Tibial artery (tissue), 4 donors: ENCODE data around the gene ZFYVE16.
"Not testable (repeated sequence)": the region's sequence is repeated elsewhere in the genome, so short reads cannot be mapped to it uniquely, and the experiment has no call there.

Experiments
- DNase-seq, 2 donors: peaks; one replicate each; pipeline ENCODE4 v3.0.0-alpha.2; 2019
- H3K27ac ChIP-seq, 2 donors: fragments of 200-600 bp; sonication (generic) in 1 of 2; 1 replicate in 1 of 2; 2 replicates in 1 of 2; pipeline ENCODE4 v1.5.1; 2018 to 2019; ENCODE audit warnings: mild to moderate bottlenecking in 1 of 2
- H3K27me3 ChIP-seq, 2 donors: fragments of 200-600 bp; sonication (generic) in 1 of 2; one replicate each; pipeline versions ENCODE4 v1.5.1 to v1.6.0; 2016 to 2019
- H3K36me3 ChIP-seq, 3 donors: fragments of 200-600 bp; sonication (generic) in 2 of 3; one replicate each; pipeline ENCODE4 v1.5.1; 2016 to 2019; ENCODE audit warnings: mild to moderate bottlenecking in 2 of 3
- H3K4me1 ChIP-seq, 4 donors: fragments of 200-600 bp; sonication (generic) in 2 of 4; 1 replicate in 3 of 4; 2 replicates in 1 of 4; pipeline ENCODE4 v1.5.1; 2016 to 2019
- H3K4me3 ChIP-seq, 2 donors: fragments of 200-600 bp; sonication (generic) in 1 of 2; 1 replicate in 1 of 2; 2 replicates in 1 of 2; pipeline ENCODE4 v1.5.1; 2018 to 2019; ENCODE audit warnings: mild to moderate bottlenecking in 2 of 2
- H3K9me3 ChIP-seq, 3 donors: fragments of 200-600 bp; sonication (generic) in 1 of 3; one replicate each; pipeline ENCODE4 v1.5.1; 2016 to 2019
- intact Hi-C: fragments of 100-400 bp; cut with DNase I; formaldehyde crosslinking; loops from one replicate; pipeline ENCODE4 v1.15.0; 2023; ENCODE audit warnings: low total_unique reads
- TF ChIP-seq, protein P1 (sequence below), 2 experiments: fragments of 200-600 bp in 1 of 2; fragments of 450-650 bp in 1 of 2; IDR thresholded peaks; one replicate each; pipeline ENCODE4 v1.5.1; 2017 to 2019; ENCODE audit warnings: antibody characterized with exemption in 2 of 2, mild to moderate bottlenecking in 1 of 2, moderate library complexity in 1 of 2

Gene ZFYVE16

DNA sequence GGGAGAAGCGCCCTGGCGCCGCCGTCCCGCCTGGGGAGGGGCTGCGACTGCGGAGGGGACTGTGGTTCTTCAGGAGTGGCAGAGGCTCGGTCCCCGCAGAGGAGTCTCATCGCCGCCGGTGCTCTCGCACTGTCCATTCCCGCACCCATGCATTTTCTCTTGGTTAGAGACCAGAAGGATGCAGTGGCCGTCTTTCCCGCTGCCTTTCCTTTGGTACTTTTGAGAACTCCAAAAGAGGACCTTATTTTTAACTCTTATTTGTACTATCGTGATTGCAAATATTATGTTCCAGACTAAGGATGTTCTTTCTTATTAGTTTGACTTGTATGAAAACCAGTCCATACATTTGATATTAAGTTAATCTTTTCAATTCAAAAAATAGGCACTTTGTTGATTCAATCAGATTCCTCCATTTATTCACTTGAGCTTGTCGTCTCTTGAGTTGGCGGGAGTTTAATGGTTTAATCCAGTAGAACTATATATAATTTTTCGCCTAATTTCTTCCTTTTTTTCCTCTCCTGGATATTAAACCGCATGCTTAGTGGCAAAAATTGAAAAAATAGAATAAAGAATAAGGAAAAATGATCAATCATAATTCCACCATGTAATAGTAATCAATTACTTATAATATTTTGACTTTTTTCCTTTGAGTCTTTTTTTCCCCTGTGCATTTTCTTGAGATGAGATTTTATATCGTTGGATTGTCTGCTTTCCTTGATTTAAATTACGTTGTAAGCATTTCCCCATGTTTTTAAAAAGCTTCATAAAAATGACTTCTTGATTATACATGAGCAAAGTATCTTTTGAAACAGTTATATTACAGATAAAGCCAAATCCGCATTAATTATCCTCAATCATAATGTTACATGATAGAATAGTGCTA lies 861 bp downstream of the ZFYVE16 start:
- DNase-seq: peak; percentile 42 to 81
- Histone ChIP-seq H3K9me3 (no peaks in the 10 kb centered on the region), H3K27me3 (no peaks in the 10 kb centered on the region), H3K27ac (peak overlapping the region; percentile 96 to 99), H3K4me1 (peaks cover 0 to 36% (median 12%) of the 10 kb centered on the region in 4 donors), H3K36me3 (no peaks in the 10 kb centered on the region), H3K4me3 (peak overlapping the region; percentile 96)
- TF ChIP-seq, protein P1, sequence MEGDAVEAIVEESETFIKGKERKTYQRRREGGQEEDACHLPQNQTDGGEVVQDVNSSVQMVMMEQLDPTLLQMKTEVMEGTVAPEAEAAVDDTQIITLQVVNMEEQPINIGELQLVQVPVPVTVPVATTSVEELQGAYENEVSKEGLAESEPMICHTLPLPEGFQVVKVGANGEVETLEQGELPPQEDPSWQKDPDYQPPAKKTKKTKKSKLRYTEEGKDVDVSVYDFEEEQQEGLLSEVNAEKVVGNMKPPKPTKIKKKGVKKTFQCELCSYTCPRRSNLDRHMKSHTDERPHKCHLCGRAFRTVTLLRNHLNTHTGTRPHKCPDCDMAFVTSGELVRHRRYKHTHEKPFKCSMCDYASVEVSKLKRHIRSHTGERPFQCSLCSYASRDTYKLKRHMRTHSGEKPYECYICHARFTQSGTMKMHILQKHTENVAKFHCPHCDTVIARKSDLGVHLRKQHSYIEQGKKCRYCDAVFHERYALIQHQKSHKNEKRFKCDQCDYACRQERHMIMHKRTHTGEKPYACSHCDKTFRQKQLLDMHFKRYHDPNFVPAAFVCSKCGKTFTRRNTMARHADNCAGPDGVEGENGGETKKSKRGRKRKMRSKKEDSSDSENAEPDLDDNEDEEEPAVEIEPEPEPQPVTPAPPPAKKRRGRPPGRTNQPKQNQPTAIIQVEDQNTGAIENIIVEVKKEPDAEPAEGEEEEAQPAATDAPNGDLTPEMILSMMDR (IDR thresholded peaks at IDR 0.05): no peak
- intact Hi-C loops: loop anchor here (2.0 to 5.0 kb wide), 2 partner anchors 74 to 154 kb away; no protein-coding TSS in a partner anchor

DNA sequence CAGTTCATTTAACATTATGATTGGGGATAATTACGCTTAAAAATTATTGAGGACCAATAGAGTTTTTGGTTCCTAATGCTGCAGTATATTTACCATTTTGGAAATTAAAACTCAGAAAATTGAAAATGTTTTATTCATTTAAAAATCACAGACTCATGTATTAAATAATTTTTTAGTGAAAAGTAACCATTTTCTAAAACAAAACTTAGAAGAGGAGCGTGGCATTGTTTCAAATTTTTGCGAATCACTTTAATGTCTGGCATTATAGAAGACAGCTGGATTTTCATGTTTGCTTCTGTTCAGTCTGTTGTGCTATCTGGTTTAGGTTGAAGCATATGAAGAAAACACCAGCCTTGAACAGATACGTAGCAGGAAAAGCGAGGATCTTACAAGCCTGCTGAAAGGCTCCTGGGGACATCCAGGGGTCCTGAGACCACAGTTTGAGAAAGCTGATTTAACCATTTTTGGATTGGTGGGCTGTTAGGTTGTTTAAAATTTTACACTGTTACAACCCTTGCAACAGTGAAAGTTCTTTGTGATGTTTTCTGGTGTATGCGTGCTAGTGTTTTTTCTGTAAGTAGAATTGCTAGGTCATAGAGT lies 1.6 kb downstream of the ZFYVE16 start:
- Histone ChIP-seq H3K9me3 (no peaks in the 10 kb centered on the region), H3K27me3 (no peaks in the 10 kb centered on the region), H3K27ac (peak overlapping the region; percentile 96 to 99), H3K36me3 (no peaks in the 10 kb centered on the region), H3K4me3 (peak overlapping the region in 1 of 2 donors; percentile 96), H3K4me1 (peaks cover 0 to 36% (median 12%) of the 10 kb centered on the region in 4 donors)
- intact Hi-C loops: loop anchor here (2.0 to 5.0 kb wide), 2 partner anchors 73 to 155 kb away; no protein-coding TSS in a partner anchor
- TF ChIP-seq, protein P1 (IDR thresholded peaks at IDR 0.05): no peak
- DNase-seq: no peak

DNA sequence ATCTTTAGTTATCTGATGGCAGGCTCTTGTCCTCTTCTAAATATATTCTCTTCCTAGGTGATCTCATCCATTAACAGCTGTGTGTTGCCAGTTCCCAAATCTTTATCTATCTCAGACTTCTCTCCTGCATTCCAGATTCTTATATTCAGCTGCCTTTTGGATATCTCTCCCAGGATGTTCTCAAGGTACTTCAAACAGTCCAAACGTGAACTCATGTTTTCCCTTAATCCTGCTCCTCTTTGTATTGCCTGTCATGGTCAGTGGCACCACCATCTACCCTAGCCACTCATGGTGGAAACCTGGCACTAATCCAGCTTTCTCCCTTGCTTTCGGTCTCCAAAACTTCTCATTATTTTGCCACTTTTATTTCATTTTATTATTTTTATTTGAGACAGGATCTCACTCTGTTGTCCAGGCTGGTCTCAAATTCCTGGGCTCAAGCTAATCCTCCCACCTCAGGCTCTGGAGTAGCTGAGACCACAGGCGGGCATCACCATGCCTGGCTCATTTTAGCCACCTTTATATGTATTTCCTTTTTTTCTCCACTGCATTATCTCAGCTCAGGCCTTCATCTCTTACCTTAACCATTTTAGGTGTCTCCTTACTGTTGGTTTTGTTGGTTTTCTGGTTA lies 3.8 kb downstream of the ZFYVE16 start:
- H3K4me1 ChIP-seq: peaks cover 0 to 32% (median 12%) of the 10 kb centered on the region in 4 donors
- intact Hi-C loops: no loop called here
- H3K27me3 ChIP-seq: no peaks in the 10 kb centered on the region
- H3K27ac ChIP-seq: no peak overlapping the region
- no peak overlapping the region for H3K4me3 ChIP-seq
- H3K9me3 ChIP-seq: no peaks in the 10 kb centered on the region
- TF ChIP-seq, protein P1 (IDR thresholded peaks at IDR 0.05): no peak
- no peak for DNase-seq
- no peaks in the 10 kb centered on the region for H3K36me3 ChIP-seq

DNA sequence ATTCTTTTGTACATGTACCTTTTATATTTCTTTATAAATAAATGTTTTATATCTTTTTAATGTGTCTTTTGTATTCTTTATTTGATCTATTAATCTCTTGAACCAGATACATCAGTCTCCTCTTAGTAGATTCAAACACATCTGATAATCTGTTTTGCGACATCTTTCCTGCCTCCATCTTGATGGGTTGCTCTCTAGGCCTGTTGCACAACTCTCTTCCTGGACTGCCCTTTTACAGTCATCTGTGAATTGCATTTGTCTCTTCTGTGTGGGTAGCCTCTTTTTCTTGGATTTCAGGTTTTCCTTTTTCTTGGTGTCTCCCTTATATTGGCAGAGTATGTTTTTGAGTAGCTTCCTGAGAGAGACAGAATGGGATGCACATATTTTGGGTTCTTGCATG lies 6.2 kb downstream of the ZFYVE16 start:
- Histone ChIP-seq H3K27ac (no peak overlapping the region), H3K4me3 (no peak overlapping the region), H3K36me3 (peaks cover 0 to 1% (median 0%) of the 10 kb centered on the region in 3 donors), H3K4me1 (peaks cover 0 to 23% (median 10%) of the 10 kb centered on the region in 4 donors), H3K27me3 (no peaks in the 10 kb centered on the region), H3K9me3 (no peaks in the 10 kb centered on the region)
- TF ChIP-seq, protein P1 (IDR thresholded peaks at IDR 0.05): no peak
- intact Hi-C loops: no loop called here
- DNase-seq: no peak

DNA sequence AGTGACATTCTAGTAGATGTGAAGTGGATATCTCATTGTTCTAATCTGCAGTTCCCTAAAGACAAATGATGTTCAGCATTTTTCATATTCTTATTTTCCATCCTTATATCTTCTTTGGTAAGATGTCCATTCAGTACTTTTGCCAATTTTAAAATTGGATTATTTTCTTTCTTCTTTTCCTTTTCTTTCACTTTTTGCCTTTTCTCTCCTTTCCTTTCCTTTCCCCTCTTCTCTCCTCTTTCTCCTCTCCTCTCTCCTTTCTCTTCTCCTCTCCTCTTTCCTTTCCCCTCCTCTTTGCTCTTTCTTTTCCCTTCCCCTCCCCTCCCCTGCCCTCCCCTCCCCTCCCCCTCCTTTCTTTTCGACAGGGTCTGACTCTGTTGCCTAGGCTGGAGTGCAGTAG lies 10.1 kb downstream of the ZFYVE16 start:
- TF ChIP-seq, protein P1 (IDR thresholded peaks at IDR 0.05): no peak
- Histone ChIP-seq H3K27me3 (no peaks in the 10 kb centered on the region), H3K9me3 (no peaks in the 10 kb centered on the region), H3K36me3 (peaks cover 0 to 5% (median 4%) of the 10 kb centered on the region in 3 donors), H3K27ac (no peak overlapping the region), H3K4me3 (no peak overlapping the region), H3K4me1 (no peaks in the 10 kb centered on the region)
- no peak for DNase-seq
- intact Hi-C loops: no loop called here

DNA sequence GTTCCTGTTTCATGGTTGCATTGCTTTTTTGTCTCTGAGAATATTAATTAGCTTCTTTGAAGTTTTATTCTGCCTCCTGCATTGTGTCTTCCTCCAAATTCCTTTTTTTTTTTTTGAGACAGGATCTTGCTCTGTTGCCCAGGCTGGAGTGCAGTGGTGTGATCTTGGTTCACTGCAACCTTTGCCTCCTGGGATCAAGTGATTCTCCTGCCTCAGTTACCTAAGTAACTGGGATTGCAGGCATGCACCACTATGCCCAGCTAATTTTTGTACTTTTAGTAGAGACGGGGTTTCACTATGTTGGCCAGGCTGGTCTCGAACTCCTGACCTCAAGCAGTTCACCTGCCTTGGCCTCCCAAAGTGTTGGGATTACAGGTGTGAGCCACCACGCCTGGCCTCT lies 16.5 kb downstream of the ZFYVE16 start:
- H3K4me1 ChIP-seq, intact Hi-C loops, H3K27me3 ChIP-seq, DNase-seq, H3K36me3 ChIP-seq, H3K4me3 ChIP-seq, H3K9me3 ChIP-seq, H3K27ac ChIP-seq: not testable (repeated sequence)
